GM18861 (cell line): ENCODE measurements around the gene PUS1.
"Not testable (repeated sequence)": the region's sequence is repeated elsewhere in the genome, so short reads cannot be mapped to it uniquely, and the experiment has no call there.

Experiments used
- ATAC-seq: cut with Tn5 transposase; IDR thresholded peaks from one replicate; pipeline ENCODE4 v1.9.1; 2021; ENCODE audit not compliant: unreplicated experiment

Gene PUS1

GRCh38 chr12:131933387-131933786 lies 4.3 kb downstream of the PUS1 start:
- no peak for ATAC-seq

- no peak for ATAC-seq
Observed at GRCh38 chr12:131934535-131934934, 5.5 kb downstream of the PUS1 start.

- ATAC-seq, result no peak
Observed at GRCh38 chr12:131938082-131938481, 9.0 kb downstream of the PUS1 start.

- no peak for ATAC-seq
Observed at GRCh38 chr12:131939007-131939406, 9.9 kb downstream of the PUS1 start.

GRCh38 chr12:131940141-131940547 lies 11.1 kb downstream of the PUS1 start:
- ATAC-seq, result no peak

GRCh38 chr12:131941116-131941986 lies 12.3 kb downstream of the PUS1 start:
- ATAC-seq, result no peak

- no peak for ATAC-seq
Observed at GRCh38 chr12:131941987-131942341, 12.9 kb downstream of the PUS1 start.

- ATAC-seq, result no peak
Observed at GRCh38 chr12:131942671-131943070, 13.6 kb downstream of the PUS1 start.

- ATAC-seq, result no peak
Observed at GRCh38 chr12:131943389-131943788, 14.3 kb downstream of the PUS1 start.

GRCh38 chr12:131943876-131944275 lies 14.8 kb downstream of the PUS1 start:
- no peak for ATAC-seq

- ATAC-seq, result no peak
Observed at GRCh38 chr12:131944601-131945251, 15.7 kb downstream of the PUS1 start.

GRCh38 chr12:131946757-131947156 lies 17.7 kb downstream of the PUS1 start:
- no peak for ATAC-seq

- no peak for ATAC-seq
Observed at GRCh38 chr12:131947482-131948027, 18.5 kb downstream of the PUS1 start.

- ATAC-seq, result no peak
Observed at GRCh38 chr12:131948166-131948712, 19.2 kb downstream of the PUS1 start.

- not testable (repeated sequence) for ATAC-seq
Observed at GRCh38 chr12:131948713-131949430, 19.8 kb downstream of the PUS1 start.

- ATAC-seq, result peak; percentile 85
Observed at GRCh38 chr12:131949431-131950181, 20.5 kb downstream of the PUS1 start, which contains the start of gene EP400. EP400 (plus strand) TSS chr12:131949942; CDS start chr12:131960620, 10,678 bp downstream.

GRCh38 chr12:131950182-131950913 lies 21.3 kb downstream of the PUS1 start:
- ATAC-seq, result peak; percentile 27

- not testable (repeated sequence) for ATAC-seq
Observed at GRCh38 chr12:131953810-131954209, 24.7 kb downstream of the PUS1 start.

- not testable (repeated sequence) for ATAC-seq
Observed at GRCh38 chr12:131954460-131954859, 25.4 kb downstream of the PUS1 start.

GRCh38 chr12:131959116-131959515 lies 30.0 kb downstream of the PUS1 start:
- ATAC-seq, result no peak
